GM18526 (cell line): ENCODE measurements around the gene TOP3B.

Source experiments
- POLR2A ChIP-seq: IDR thresholded peaks from 3 replicates; pipeline ENCODE4 v1.6.1; 2011; ENCODE audit not compliant: insufficient read length; ENCODE audit errors: extremely low read depth

TOP3B gene

GRCh38 chr22:21936151-21936775 is 46.3 kb downstream of the TOP3B start:
- no peak for TF ChIP-seq POLR2A

GRCh38 chr22:21933910-21934309 is 48.7 kb downstream of the TOP3B start:
- no peak for TF ChIP-seq POLR2A

- no peak for TF ChIP-seq POLR2A
Measured at GRCh38 chr22:21933413-21933812, 49.2 kb downstream of the TOP3B start.

- no peak for TF ChIP-seq POLR2A
Measured at GRCh38 chr22:21932347-21932746, 50.2 kb downstream of the TOP3B start.

- no peak for TF ChIP-seq POLR2A
Measured at GRCh38 chr22:21931056-21931455, 51.5 kb downstream of the TOP3B start.

GRCh38 chr22:21929253-21929652 is 53.3 kb downstream of the TOP3B start:
- TF ChIP-seq POLR2A = no peak

GRCh38 chr22:21928048-21928447 is 54.5 kb downstream of the TOP3B start:
- TF ChIP-seq POLR2A = no peak

GRCh38 chr22:21927174-21927823 is 55.3 kb downstream of the TOP3B start:
- no peak for TF ChIP-seq POLR2A

GRCh38 chr22:21926728-21927127 is 55.9 kb downstream of the TOP3B start:
- TF ChIP-seq POLR2A = no peak

GRCh38 chr22:21923163-21923561 is 59.4 kb downstream of the TOP3B start:
- no peak for TF ChIP-seq POLR2A

GRCh38 chr22:21922370-21923162 is 60.0 kb downstream of the TOP3B start:
- no peak for TF ChIP-seq POLR2A

GRCh38 chr22:21921729-21922128 is 60.9 kb downstream of the TOP3B start:
- no peak for TF ChIP-seq POLR2A

GRCh38 chr22:21921184-21921721 is 61.3 kb downstream of the TOP3B start:
- TF ChIP-seq POLR2A = no peak

GRCh38 chr22:21920341-21921183 is 62.0 kb downstream of the TOP3B start:
- TF ChIP-seq POLR2A = no peak

GRCh38 chr22:21919526-21920307 is 62.9 kb downstream of the TOP3B start:
- no peak for TF ChIP-seq POLR2A
